Measurements from ENCODE around the gene PLK1.

- no peak for TF ChIP-seq POLR2AphosphoS5 (IDR thresholded peaks at IDR 0.05)
- no peak for TF ChIP-seq CTCF (IDR thresholded peaks at IDR 0.05)
- TF ChIP-seq POLR2A (IDR thresholded peaks at IDR 0.05) = no peak
Observed at GRCh38 chr16:23670137-23670776, 8.4 kb upstream of the PLK1 start.
